T-helper 22 cell (primary cell): ENCODE measurements around the gene ABCA4.
"Not testable (repeated sequence)": the region's sequence is repeated elsewhere in the genome, so short reads cannot be mapped to it uniquely, and the experiment has no call there.

ENCODE experiments used
- DNase-seq: peaks from one replicate; pipeline ENCODE4 v3.0.0-alpha.2; 2020; ENCODE audit warnings: low read depth

The ABCA4 gene

GRCh38 chr1:94004924-94005323 lies 116.0 kb downstream of the ABCA4 start:
- no peak for DNase-seq

GRCh38 chr1:94002046-94002787 lies 118.7 kb downstream of the ABCA4 start:
- DNase-seq, result no peak

- DNase-seq, result no peak
Observed at GRCh38 chr1:94001397-94002045, 119.4 kb downstream of the ABCA4 start.

DNA sequence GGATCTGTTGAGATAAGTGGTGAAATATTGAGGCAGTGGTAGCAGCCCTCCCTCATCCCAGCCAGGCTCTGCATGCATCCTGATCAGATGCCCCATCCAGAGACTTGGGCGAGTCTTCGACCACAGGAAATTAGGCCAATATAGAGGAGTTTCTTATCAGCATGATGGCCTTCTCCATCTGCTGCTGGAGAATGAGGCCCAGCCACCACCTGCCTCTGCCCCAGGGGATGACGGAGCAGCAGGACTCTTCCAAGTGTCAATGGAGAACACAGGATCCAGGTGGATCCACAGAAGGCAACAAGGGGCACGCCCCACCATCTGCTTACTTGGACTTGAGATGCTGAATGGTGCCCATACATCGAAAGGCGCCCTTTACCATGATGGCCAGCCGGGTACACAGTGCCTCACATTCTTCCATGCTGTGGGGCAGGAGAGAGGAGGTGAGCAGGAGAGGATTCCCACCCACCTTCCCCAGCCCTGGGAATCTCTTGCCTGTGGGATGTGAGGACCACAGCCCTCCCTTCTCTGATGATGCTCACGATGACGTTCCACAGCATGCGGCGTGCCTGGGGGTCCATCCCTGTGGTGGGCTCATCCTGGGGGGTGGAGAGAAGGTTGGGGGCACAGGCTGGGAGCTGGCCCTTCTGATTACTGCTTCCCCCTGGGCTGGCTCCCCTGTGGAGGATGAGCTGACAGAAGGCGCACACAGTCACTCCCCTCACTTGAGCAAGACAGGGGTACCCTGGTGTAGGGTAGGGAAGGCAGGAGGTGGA lies 120.3 kb downstream of the ABCA4 start:
- no peak for DNase-seq

- DNase-seq, result no peak
Observed at GRCh38 chr1:93999840-94000415, 121.0 kb downstream of the ABCA4 start.

GRCh38 chr1:93998532-93998931 lies 122.4 kb downstream of the ABCA4 start:
- not testable (repeated sequence) for DNase-seq

DNA sequence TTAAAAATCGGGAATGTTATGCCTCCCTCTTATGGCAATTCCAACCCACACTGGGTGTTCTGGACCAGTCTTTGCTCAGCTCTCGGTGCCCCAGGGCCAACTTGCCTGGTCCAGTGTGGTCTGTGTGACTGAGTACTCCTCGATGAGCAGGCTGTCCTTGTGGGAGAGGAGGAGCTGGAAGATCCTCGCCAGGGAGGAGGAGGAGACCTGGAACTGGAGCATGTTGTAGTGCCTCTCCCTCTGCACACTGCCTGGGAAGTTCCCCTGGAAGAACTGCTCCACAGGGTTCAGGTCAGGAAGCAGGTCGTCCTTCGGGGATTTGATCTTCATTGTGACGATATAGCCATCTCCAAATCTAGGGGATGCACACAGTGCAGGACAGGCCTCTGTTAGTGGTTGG lies 123.2 kb downstream of the ABCA4 start:
- DNase-seq, result no peak

- no peak for DNase-seq
Observed at GRCh38 chr1:93995837-93996536, 125.0 kb downstream of the ABCA4 start.

GRCh38 chr1:93993731-93994130 lies 127.2 kb downstream of the ABCA4 start:
- no peak for DNase-seq

DNA sequence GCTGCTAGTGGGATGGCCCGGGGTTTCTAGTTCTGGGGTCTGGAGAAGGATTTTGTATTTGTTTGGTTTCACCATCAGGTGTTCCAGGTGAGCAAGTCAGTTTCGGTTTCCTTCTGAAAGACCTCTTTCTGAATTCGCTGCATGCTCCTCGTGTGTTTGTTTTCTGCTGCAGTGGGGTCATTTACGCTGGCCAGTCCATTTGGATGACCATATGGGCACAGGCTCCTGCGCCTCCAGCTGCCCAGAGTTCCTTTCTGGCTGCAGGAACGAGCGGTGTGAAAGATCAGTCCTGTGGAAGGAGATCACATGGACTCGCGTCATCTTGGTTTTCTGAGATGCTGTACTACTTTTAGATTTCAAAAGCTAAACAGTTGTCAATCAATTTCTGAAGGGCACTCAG lies 128.0 kb downstream of the ABCA4 start:
- DNase-seq, result no peak

GRCh38 chr1:93992190-93992589 lies 128.8 kb downstream of the ABCA4 start:
- no peak for DNase-seq

DNA sequence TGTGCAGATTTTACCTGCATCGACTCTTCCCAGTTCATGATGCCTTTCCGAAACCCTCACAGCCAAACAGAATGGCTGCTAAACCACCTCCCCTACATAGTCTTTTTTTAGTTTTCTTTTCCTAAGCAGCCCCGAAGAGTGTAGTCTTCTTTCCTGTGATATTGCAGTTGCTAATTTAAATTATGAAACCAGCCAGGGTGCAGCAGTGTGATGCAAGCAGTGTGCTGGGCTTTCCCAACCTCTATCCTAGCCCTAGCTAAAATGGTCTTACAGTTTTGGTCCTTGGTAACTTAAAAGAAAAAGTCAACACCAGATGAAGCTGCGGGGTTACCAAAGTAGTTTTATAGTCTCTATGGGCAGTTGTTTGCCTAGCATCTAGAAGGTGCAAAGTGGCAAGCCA lies 129.7 kb downstream of the ABCA4 start:
- no peak for DNase-seq

DNA sequence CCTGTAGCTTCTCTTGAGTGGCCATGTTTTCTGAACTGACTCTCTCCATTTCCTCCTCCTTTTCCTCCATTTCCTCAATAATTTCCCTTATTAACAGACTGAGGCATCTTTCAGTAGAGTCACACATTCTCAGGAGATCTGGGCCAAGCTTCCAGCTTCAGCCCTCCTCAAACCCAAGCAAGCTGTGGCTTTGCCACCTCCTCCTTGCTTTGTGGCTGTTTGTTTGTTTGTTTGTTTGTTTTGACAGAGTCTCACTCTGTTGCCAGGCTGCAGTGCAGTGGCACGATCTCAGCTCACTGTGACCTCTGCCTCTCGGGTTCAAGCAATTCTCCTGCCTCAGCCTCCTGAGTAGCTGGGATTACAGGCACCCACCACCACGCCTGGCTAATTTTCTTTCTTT lies 130.5 kb downstream of the ABCA4 start:
- not testable (repeated sequence) for DNase-seq

- no peak for DNase-seq
Observed at GRCh38 chr1:93990010-93990409, 130.9 kb downstream of the ABCA4 start.

DNA sequence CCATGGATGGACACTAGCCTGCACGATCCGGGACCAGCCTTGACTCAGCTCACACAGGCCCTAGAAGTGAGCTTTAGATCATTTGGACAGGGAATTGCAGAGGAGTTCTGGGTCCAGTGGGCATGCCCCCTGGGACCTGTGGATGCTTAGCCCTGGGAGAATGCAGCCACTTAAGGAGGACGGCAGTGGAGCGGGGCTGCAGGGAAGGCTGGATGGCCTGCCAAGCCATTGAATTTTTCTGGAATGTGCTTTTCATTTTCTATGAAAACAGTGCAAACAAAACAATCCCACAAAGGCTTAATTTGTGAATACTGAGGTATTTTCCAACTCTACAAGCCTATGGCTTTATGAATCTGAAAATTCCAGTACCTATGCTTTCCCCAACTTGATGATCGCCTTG lies 131.3 kb downstream of the ABCA4 start:
- no peak for DNase-seq

GRCh38 chr1:93988634-93989350 lies 132.2 kb downstream of the ABCA4 start:
- no peak for DNase-seq

- no peak for DNase-seq
Observed at GRCh38 chr1:93981274-93981667, 139.7 kb downstream of the ABCA4 start.

DNA sequence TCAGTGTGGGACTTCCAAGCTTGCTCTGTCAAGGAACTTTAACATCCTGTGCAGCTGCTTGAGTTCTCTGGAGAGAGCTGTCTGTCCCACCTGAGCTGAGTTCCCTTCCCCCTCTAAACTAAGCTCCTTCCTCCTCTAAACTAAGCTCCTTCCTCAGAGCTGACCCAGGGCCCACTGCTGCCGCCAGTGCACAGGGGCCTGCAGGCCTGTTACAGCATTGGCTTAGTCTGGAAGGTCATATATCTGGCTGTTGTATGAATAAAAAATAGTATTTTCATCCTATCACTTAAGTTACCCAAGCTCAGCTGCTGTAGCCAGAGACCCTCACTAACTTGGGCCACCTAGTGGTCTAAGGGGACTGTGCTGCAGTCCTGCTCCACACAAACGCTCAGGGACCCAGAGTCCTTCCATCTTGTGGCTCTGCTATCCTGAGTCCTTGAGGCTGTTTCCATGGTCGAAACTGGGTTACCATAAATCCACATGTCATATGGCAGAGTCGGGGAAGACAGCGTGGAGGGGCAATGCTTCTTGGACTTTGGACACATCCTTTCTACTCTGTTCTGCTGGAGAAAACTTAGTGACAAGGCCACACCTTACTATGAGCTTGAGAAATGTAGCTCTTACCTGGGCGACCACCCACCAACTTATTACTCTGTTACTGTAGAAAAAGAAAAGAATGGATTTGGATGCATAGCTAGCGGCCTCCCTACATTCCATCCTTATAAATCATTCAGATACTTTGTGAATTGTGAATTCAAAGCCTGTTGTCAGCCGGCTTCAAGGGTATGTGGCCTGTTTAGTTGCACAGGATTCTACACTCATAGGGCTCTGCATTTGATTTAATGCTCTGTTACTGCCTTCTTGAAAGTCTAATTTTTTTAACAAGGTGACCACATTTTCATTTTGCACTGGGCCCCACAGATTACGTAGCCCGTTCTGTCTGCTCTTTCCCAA lies 140.4 kb downstream of the ABCA4 start:
- DNase-seq, result no peak

GRCh38 chr1:93979718-93980319 lies 141.1 kb downstream of the ABCA4 start:
- no peak for DNase-seq
